ENCODE measurements around the gene ZNF317. TPM values are rescaled to one million over a fixed set of nuclear protein-coding genes. Genes with fewer than 3 reads are reported as not detected.

The ZNF317 gene
- total RNA-seq, result 10.5 and 13.0 TPM in 2 replicates

GRCh38 chr19:9140159-9140874 lies at the start of gene ZNF317:
Gene ZNF317 (plus strand): TSS chr19:9140397. CDS start chr19:9156017, 15,620 bp downstream.

GRCh38 chr19:9107375-9107774 lies 32.8 kb upstream of the ZNF317 start, which contains the start of gene OR7G2:
Gene OR7G2 (minus strand): TSS chr19:9107475. CDS start chr19:9103243, 4,232 bp downstream.

GRCh38 chr19:9115307-9115813 lies 24.8 kb upstream of the ZNF317 start, which contains the start of gene OR7G1:
Gene OR7G1 (minus strand): TSS chr19:9115763. CDS start chr19:9115763, 0 bp downstream.

GRCh38 chr19:9126900-9127405 lies 13.2 kb upstream of the ZNF317 start, which contains the start of gene OR7G3:
Gene OR7G3 (minus strand): TSS chr19:9126950. CDS start chr19:9126950, 0 bp downstream.

GRCh38 chr19:9178901-9179300 lies 38.7 kb downstream of the ZNF317 start, which contains the start of gene OR7D2:
Gene OR7D2 (plus strand): TSS chr19:9178979. CDS start chr19:9185782, 6,803 bp downstream.

Other genes starting within 250 kb of the ZNF317 start
- gene MUC16, start 130.0 kb upstream of the ZNF317 start, total RNA-seq, result under 0.01 TPM in 1 of 2 replicates, not detected in the other
- gene OR1M1, start 53.3 kb upstream of the ZNF317 start, total RNA-seq, result not detected in 2 replicates
- not detected in 2 replicates for gene OR7G2, start 32.9 kb upstream of the ZNF317 start, total RNA-seq
- gene OR7G1, start 24.6 kb upstream of the ZNF317 start, total RNA-seq, result not detected in 2 replicates
- gene OR7G3, start 13.4 kb upstream of the ZNF317 start, total RNA-seq, result not detected in 2 replicates
- not detected in 2 replicates for gene OR7D2, start 38.6 kb downstream of the ZNF317 start, total RNA-seq
- not detected in 2 replicates for gene OR7D4, start 79.2 kb downstream of the ZNF317 start, total RNA-seq
- not detected in 2 replicates for gene OR7E24, start 110.5 kb downstream of the ZNF317 start, total RNA-seq
- gene ZNF699, start 169.4 kb downstream of the ZNF317 start, total RNA-seq, result 6.9 and 7.7 TPM in 2 replicates
- 10.0 and 10.4 TPM in 2 replicates for gene ZNF559, start 183.8 kb downstream of the ZNF317 start, total RNA-seq
- 1.2 and 1.4 TPM in 2 replicates for gene ZNF177, start 222.6 kb downstream of the ZNF317 start, total RNA-seq

Data from smooth muscle cell of bladder (primary cell).